A673 (cell line): ENCODE results near the gene FPGS. TPM values are rescaled to one million over a fixed set of nuclear protein-coding genes. Genes with fewer than 3 reads are reported as not detected.

Experiments
- BruUV-seq: library from RNA; stranded (reverse); fragments of 400-500 nt; replicated peaks from 2 replicates; lab custom pipeline; 2021; lab: Mats Ljungman, UMichigan
- CTCF ChIA-PET: fragments of 300-600 bp; sonication (Branson Sonifier 250); formaldehyde crosslinking; loops from one replicate; lab custom pipeline; 2022; ENCODE audit warnings: antibody characterized with exemption; lab: Charles Lee
- POLR2A ChIA-PET: fragments of 300-600 bp; sonication (Branson Sonifier 250); formaldehyde crosslinking; loops from one replicate; lab custom pipeline; 2022; ENCODE audit warnings: antibody characterized with exemption; ENCODE audit not compliant: low non-redundant PET; lab: Charles Lee
- DNase-seq: peaks from one replicate; pipeline ENCODE4 v3.0.0-alpha.2; 2015; ENCODE audit warnings: low spot score
- H3K27ac ChIP-seq: fragments of 200-600 bp; sonication (generic); 2 replicates; pipeline ENCODE4 v1.5.1; 2016; ENCODE audit warnings: mixed run types, low read depth, mild to moderate bottlenecking, mixed read lengths, antibody characterized with exemption, low read length; ENCODE audit not compliant: poor library complexity, severe bottlenecking
- H3K27me3 ChIP-seq: fragments of 200-600 bp; sonication (generic); replicated peaks from 2 replicates; pipeline ENCODE4 v1.6.1; 2017; ENCODE audit warnings: mixed run types, low read depth, mild to moderate bottlenecking, mixed read lengths, antibody characterized with exemption, low read length; ENCODE audit not compliant: insufficient read depth, poor library complexity
- H3K36me3 ChIP-seq: fragments of 200-600 bp; sonication (generic); 2 replicates; pipeline ENCODE4 v1.6.1; 2016; ENCODE audit warnings: mixed run types, mild to moderate bottlenecking, mixed read lengths, antibody characterized with exemption, low read length; ENCODE audit not compliant: insufficient read depth, poor library complexity, severe bottlenecking
- H3K4me1 ChIP-seq: fragments of 200-600 bp; sonication (generic); 2 replicates; pipeline ENCODE4 v1.6.1; 2017; ENCODE audit warnings: mixed run types, mild to moderate bottlenecking, mixed read lengths, antibody characterized with exemption, low read length; ENCODE audit not compliant: insufficient read depth, poor library complexity, severe bottlenecking
- H3K4me3 ChIP-seq: fragments of 200-600 bp; sonication (generic); 2 replicates; pipeline ENCODE4 v1.5.1; 2016; ENCODE audit warnings: low read depth, mixed run types, mild to moderate bottlenecking, mixed read lengths, low read length; ENCODE audit not compliant: poor library complexity, severe bottlenecking
- H3K9me3 ChIP-seq: fragments of 200-600 bp; sonication (generic); 2 replicates; pipeline ENCODE4 v1.6.1; 2016; ENCODE audit warnings: mixed run types, low read depth, mild to moderate bottlenecking, mixed read lengths, antibody characterized with exemption, low read length; ENCODE audit not compliant: poor library complexity, severe bottlenecking
- CTCF ChIP-seq: fragments of 300-800, 200-600 bp; sonication (generic); conservative IDR thresholded peaks from 2 replicates; pipeline ENCODE4 v1.5.1; 2017; ENCODE audit warnings: low read depth, mild to moderate bottlenecking, antibody characterized with exemption, low read length, moderate library complexity, mixed read lengths
- EZH2 ChIP-seq: fragments of 200-600 bp; sonication (generic); IDR thresholded peaks from 2 replicates; pipeline ENCODE4 v1.6.1; 2017; ENCODE audit warnings: borderline replicate concordance, low read depth, mild to moderate bottlenecking, mixed read lengths, antibody characterized with exemption, low read length; ENCODE audit not compliant: poor library complexity, severe bottlenecking
- intact Hi-C: fragments of 100-400 bp; cut with micrococcal nuclease; formaldehyde crosslinking; loops from one replicate; pipeline ENCODE4 v1.10.0; 2022; ENCODE audit not compliant: unreplicated experiment
- total RNA-seq: library from RNA; stranded (reverse); gene quantifications from 2 replicates; pipeline ENCODE4 v1.2.3, GENCODE V29; 2021

The FPGS gene
- total RNA-seq, 1 experiment from 2014 or later = 74.9 TPM

GRCh38 chr9:127776924-127777289, 25.8 kb upstream of the FPGS start:
- intact Hi-C loops = no loop called here
- H3K4me1 ChIP-seq = no peaks in the 10 kb centered on the region
- ChIA-PET CTCF (no interaction called here), POLR2A (no interaction called here)
- H3K27ac ChIP-seq = no peak overlapping the region
- no peak overlapping the region for H3K4me3 ChIP-seq
- no peak for DNase-seq
- no peaks in the 10 kb centered on the region for H3K27me3 ChIP-seq
- TF ChIP-seq CTCF (no peak), EZH2 (no peak)
- no TSS peak for BruUV-seq
- no peaks in the 10 kb centered on the region for H3K36me3 ChIP-seq
- no peaks in the 10 kb centered on the region for H3K9me3 ChIP-seq

GRCh38 chr9:127777368-127777980, 25.2 kb upstream of the FPGS start:
- intact Hi-C loops = no loop called here
- no peaks in the 10 kb centered on the region for H3K36me3 ChIP-seq
- H3K4me3 ChIP-seq = no peak overlapping the region
- BruUV-seq = no TSS peak
- no peaks in the 10 kb centered on the region for H3K27me3 ChIP-seq
- no peak overlapping the region for H3K27ac ChIP-seq
- ChIA-PET CTCF (no interaction called here), POLR2A (no interaction called here)
- TF ChIP-seq CTCF (no peak), EZH2 (no peak)
- H3K9me3 ChIP-seq = no peaks in the 10 kb centered on the region
- no peaks in the 10 kb centered on the region for H3K4me1 ChIP-seq
- no peak for DNase-seq

GRCh38 chr9:127778280-127779135, 24.2 kb upstream of the FPGS start, which contains the start of gene SH2D3C:
SH2D3C (minus strand) TSS chr9:127778666; CDS start chr9:127778627, 39 bp downstream.
- Histone ChIP-seq H3K27ac (no peak within 1 kb of the TSS), H3K4me3 (no peak within 1 kb of the TSS), H3K4me1 (no peaks in the 10 kb centered on the region), H3K9me3 (no peaks in the 10 kb centered on the region), H3K27me3 (no peaks in the 10 kb centered on the region), H3K36me3 (no peaks in the 10 kb centered on the region)
- TF ChIP-seq EZH2 (no peak), CTCF (no peak)
- CTCF ChIA-PET = interaction anchor here (0.6 kb wide), 1 partner anchor 619 kb away, joined by 5 read pairs; no protein-coding TSS in a partner anchor
- intact Hi-C loops = no loop called here
- no TSS peak for BruUV-seq
- POLR2A ChIA-PET = interaction anchor here (0.6 kb wide), 1 partner anchor 46 kb away, joined by 3 read pairs; no protein-coding TSS in a partner anchor
- DNase-seq = no peak
